Type B pancreatic cell (in vitro differentiated cells): ENCODE results near the gene SRD5A1. TPM values are rescaled to one million over a fixed set of nuclear protein-coding genes. Genes with fewer than 3 reads are reported as not detected.

Source experiments
- DNase-seq: peaks from one replicate; pipeline ENCODE4 v3.0.0; 2021; ENCODE audit warnings: mixed read lengths; ENCODE audit not compliant: unreplicated experiment; ENCODE audit errors: extremely low spot score
- H3K27ac Mint-ChIP-seq: 2 replicates; pipeline ENCODE4 v1.8.0; 2021; ENCODE audit warnings: mild to moderate bottlenecking, mixed read lengths
- H3K27me3 Mint-ChIP-seq: 2 replicates; pipeline ENCODE4 v1.8.0; 2021; ENCODE audit warnings: mixed read lengths
- H3K36me3 Mint-ChIP-seq: 2 replicates; pipeline ENCODE4 v1.8.0; 2021; ENCODE audit warnings: mixed read lengths
- H3K4me1 Mint-ChIP-seq: one replicate; pipeline ENCODE4 v1.8.0; 2021; ENCODE audit warnings: mixed read lengths; ENCODE audit not compliant: unreplicated experiment
- H3K4me3 Mint-ChIP-seq: 2 replicates; pipeline ENCODE4 v1.8.0; 2021; ENCODE audit warnings: mild to moderate bottlenecking, mixed read lengths
- H3K9me3 Mint-ChIP-seq: 2 replicates; pipeline ENCODE4 v1.8.0; 2021; ENCODE audit warnings: mixed read lengths
- CTCF ChIP-seq: fragments of 200-600 bp; sonication (generic); conservative IDR thresholded peaks from 2 replicates; pipeline ENCODE4 v1.5.0; 2021; ENCODE audit warnings: antibody characterized with exemption, mild to moderate bottlenecking
- total RNA-seq: library from RNA; stranded (reverse); gene quantifications from 2 replicates; pipeline ENCODE4 v1.2.1, GENCODE V29; 2021; ENCODE audit warnings: low replicate concordance

SRD5A1 gene
- total RNA-seq, 1 donor from 2014 or later: 23.1 TPM

GRCh38 chr5:6586647-6587042, 46.6 kb upstream of the SRD5A1 start:
- peak; percentile 44 for DNase-seq
- H3K9me3 Mint-ChIP-seq: no peaks in the 10 kb centered on the region
- peaks cover 50% of the 10 kb centered on the region for H3K27me3 Mint-ChIP-seq
- no peak overlapping the region for H3K4me3 Mint-ChIP-seq
- no peaks in the 10 kb centered on the region for H3K36me3 Mint-ChIP-seq
- H3K4me1 Mint-ChIP-seq: no peaks in the 10 kb centered on the region
- H3K27ac Mint-ChIP-seq: no peak overlapping the region
- TF ChIP-seq CTCF: no peak

GRCh38 chr5:6587171-6587570, 46.1 kb upstream of the SRD5A1 start:
- TF ChIP-seq CTCF: no peak
- Mint-ChIP-seq H3K27ac (no peak overlapping the region), H3K9me3 (no peaks in the 10 kb centered on the region), H3K36me3 (no peaks in the 10 kb centered on the region), H3K4me3 (no peak overlapping the region), H3K4me1 (no peaks in the 10 kb centered on the region), H3K27me3 (peaks cover 45% of the 10 kb centered on the region)
- DNase-seq: peak; percentile 22

DNA sequence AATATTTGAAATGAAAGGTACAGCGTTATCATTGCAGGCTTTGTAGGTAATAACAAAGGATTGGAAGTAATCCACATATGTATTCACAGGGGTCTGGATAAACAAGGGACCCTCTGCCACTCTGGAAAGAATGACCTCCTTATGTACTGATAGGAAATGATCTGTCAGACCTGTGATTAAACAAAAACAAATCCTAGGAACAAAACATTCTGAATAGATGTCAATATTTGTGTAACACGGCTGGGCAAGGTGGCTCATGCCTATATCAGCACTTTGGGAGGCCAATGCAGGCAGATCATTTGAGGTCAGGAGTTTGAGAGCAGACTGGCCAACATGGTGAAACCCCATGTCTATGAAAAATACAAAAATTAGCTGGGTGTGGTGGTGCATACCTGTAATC, 42.7 kb upstream of the SRD5A1 start:
- peaks cover 19% of the 10 kb centered on the region for H3K27me3 Mint-ChIP-seq

DNA sequence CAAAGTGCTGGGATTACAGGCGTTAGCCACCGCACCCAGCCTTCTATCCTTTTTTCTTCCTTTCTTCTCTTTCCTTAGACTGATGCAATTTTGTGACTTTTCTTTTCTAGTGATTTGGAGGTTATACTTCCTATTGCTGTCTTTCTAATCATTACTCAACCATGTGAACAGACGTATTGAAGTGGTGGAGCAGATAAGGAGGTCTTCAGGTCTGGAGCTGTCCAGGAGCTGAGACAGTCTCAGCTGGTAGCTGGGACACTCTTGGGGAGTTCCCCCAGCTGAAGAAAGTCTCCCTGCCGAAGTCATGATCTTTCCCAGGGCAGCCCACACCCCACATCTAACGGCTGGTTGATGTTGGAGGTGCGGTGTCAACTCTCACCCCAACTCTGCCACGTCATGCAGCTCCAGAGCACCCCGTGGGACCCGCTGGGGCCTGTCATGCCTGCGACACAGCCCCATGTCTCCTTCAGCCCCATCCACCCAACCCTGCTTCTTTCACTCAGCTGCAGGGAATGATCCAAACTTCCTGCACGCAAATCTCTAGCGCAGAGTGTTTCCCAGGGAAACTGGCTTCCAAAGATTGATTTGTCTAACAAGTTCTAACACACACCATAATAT, 41.5 kb upstream of the SRD5A1 start:
- no peak for TF ChIP-seq CTCF
- H3K4me3 Mint-ChIP-seq: no peak overlapping the region
- H3K27ac Mint-ChIP-seq: no peak overlapping the region
- H3K4me1 Mint-ChIP-seq: no peaks in the 10 kb centered on the region
- H3K9me3 Mint-ChIP-seq: no peaks in the 10 kb centered on the region
- H3K36me3 Mint-ChIP-seq: peaks cover 4% of the 10 kb centered on the region
- H3K27me3 Mint-ChIP-seq: peaks cover 7% of the 10 kb centered on the region
- no peak for DNase-seq

More for the DNA sequence above, 42.7 kb upstream of the SRD5A1 start:
- Mint-ChIP-seq H3K4me3 (no peak overlapping the region), H3K36me3 (no peaks in the 10 kb centered on the region), H3K9me3 (no peaks in the 10 kb centered on the region), H3K4me1 (no peaks in the 10 kb centered on the region), H3K27ac (no peak overlapping the region)
- DNase-seq: no peak
- no peak for TF ChIP-seq CTCF

DNA sequence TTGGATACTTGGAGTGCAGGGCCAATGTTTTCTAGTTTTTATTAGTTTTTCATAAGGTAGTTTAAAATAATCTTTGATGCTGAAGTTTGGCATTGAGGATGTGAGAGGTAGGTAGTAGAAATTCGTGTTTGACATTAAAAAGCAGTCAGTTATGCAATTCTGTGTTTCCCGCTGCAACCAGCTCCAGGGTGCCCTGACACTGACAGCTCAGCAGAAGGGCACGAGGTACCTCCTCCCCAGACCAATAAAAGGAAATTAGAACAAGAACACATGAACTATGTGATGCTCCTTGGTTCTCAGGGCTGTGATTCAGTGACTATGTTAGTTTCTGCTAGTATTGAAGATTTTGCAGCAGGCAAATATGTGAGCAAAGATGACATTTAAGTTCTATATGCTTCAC, 40.6 kb upstream of the SRD5A1 start:
- no peaks in the 10 kb centered on the region for H3K9me3 Mint-ChIP-seq
- TF ChIP-seq CTCF: no peak
- no peak overlapping the region for H3K4me3 Mint-ChIP-seq

More for the DNA sequence above, 40.6 kb upstream of the SRD5A1 start:
- Mint-ChIP-seq H3K27ac (no peak overlapping the region), H3K4me1 (no peaks in the 10 kb centered on the region), H3K36me3 (peaks cover 13% of the 10 kb centered on the region), H3K27me3 (no peaks in the 10 kb centered on the region)
- DNase-seq: no peak
